ENCODE results near the gene PDZRN3.

- TF ChIP-seq EZH2phosphoT487 (IDR thresholded peaks at IDR 0.05; ENCODE audit: insufficient read depth, low read depth) (no peak), EZH2 (IDR thresholded peaks at IDR 0.05; ENCODE audit: insufficient read depth, poor library complexity, severe bottlenecking) (no peak)
Measured at GRCh38 chr3:73485877-73486330, 138.8 kb downstream of the PDZRN3 start.
